ENCODE results near the gene PCDHB16.
"Not testable (repeated sequence)": the region's sequence is repeated elsewhere in the genome, so short reads cannot be mapped to it uniquely, and the experiment has no call there.

The PCDHB16 gene

DNA sequence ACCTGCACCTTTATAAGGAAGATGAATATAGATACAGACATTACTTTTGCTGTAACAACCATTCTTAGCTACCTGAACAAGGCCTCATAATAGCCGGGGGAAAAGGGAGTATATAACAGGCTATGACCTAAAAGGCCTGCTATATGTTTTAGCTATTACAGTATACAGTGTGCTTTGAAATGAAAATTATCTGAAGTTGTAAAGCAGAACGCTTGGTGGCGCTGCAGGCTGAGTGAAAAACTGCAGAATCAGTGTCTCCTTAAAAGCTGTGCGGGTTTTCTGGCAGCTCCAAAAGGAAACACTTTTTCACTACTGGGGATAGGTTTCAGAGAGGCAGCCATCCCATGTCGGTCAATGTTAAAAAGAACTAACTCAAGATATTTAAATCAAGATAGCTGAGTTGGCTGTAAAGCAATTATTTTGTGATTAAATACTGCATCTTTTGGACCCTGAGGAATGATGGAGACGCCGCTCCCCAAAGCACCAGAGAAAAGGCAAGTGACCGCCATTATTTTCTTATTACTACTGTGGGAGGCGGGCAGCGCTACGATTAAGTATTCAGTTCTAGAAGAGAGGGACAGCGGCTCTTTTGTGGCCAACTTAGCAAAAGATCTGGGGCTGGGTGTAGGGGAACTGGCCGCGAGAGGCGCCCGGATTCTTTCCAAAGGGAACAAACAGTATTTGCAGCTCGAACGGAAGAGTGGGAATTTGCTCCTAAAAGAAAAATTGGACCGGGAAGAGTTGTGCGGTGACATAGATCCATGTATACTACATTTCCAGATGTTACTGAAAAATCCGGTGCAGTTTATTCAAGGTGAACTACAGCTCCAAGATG is 26.4 kb upstream of the PCDHB16 start:
- TF ChIP-seq, protein P1, sequence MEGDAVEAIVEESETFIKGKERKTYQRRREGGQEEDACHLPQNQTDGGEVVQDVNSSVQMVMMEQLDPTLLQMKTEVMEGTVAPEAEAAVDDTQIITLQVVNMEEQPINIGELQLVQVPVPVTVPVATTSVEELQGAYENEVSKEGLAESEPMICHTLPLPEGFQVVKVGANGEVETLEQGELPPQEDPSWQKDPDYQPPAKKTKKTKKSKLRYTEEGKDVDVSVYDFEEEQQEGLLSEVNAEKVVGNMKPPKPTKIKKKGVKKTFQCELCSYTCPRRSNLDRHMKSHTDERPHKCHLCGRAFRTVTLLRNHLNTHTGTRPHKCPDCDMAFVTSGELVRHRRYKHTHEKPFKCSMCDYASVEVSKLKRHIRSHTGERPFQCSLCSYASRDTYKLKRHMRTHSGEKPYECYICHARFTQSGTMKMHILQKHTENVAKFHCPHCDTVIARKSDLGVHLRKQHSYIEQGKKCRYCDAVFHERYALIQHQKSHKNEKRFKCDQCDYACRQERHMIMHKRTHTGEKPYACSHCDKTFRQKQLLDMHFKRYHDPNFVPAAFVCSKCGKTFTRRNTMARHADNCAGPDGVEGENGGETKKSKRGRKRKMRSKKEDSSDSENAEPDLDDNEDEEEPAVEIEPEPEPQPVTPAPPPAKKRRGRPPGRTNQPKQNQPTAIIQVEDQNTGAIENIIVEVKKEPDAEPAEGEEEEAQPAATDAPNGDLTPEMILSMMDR (conservative IDR thresholded peaks at IDR 0.05), result peak; percentile 45
- no peak for TF ChIP-seq ZFX (IDR thresholded peaks at IDR 0.05)
- no peak overlapping the region for H3K27ac ChIP-seq

DNA sequence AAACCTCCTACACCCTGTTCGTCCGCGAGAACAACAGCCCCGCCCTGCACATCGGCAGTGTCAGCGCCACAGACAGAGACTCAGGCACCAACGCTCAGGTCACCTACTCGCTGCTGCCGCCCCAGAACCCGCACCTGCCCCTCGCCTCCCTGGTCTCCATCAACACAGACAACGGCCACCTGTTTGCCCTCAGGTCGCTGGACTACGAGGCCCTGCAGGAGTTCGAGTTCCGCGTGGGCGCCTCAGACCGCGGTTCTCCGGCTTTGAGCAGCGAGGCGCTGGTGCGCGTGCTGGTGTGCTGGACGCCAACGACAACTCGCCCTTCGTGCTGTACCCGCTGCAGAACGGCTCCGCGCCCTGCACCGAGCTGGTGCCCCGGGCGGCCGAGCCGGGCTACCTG is 24.8 kb upstream of the PCDHB16 start:
- not testable (repeated sequence) for H3K27ac ChIP-seq

DNA sequence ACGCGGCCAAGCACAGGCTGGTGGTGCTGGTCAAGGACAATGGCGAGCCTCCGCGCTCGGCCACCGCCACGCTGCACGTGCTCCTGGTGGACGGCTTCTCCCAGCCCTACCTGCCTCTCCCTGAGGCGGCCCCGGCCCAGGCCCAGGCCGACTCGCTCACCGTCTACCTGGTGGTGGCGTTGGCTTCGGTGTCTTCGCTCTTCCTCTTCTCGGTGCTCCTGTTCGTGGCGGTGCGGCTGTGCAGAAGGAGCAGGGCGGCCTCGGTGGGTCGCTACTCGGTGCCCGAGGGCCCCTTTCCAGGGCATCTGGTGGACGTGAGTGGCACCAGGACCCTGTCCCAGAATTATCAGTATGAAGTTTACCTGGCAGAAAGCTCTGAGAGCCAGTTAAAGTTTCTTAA is 24.3 kb upstream of the PCDHB16 start:
- H3K27ac ChIP-seq, result not testable (repeated sequence)

DNA sequence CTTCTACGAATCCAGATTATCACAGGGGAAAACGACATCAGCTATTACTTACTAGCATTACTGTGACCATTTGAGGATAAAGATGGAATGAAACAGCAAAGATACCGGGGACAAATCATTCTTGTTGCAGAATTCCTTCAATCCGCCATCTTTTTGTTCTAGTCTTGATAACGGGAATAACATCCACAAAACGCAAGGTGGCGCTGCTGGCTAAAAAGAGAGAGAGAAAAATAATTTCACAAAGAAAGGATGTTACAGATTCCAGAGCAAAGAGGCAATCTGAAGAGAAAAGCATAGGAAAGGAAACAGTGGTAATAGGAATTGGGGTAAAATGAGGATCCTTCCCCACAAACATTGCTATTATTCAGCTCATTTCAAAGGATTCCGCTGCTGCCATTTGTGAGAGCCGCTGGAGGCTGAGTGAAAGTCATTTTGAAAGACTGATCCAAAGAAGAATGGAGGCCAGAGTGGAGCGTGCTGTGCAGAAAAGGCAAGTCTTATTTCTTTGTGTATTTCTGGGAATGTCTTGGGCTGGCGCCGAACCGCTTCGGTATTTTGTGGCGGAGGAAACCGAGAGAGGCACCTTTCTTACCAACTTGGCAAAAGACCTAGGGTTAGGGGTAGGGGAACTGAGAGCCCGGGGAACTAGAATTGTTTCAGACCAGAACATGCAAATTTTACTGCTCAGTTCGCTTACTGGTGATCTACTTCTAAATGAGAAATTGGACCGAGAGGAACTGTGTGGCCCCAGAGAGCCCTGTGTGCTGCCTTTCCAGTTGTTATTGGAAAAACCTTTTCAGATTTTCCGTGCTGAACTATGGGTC is 9.6 kb upstream of the PCDHB16 start, which contains the start of gene PCDHB7:
Gene PCDHB7, plus strand, starts transcription at position 264 of the 824 bp plus-strand sequence. Its CDS starts 192 bp downstream, at position 456.
- no peak for TF ChIP-seq ZFX (IDR thresholded peaks at IDR 0.05)
- TF ChIP-seq, protein P1 (conservative IDR thresholded peaks at IDR 0.05), result peak; percentile 81
- no peak within 1 kb of the TSS for H3K27ac ChIP-seq

DNA sequence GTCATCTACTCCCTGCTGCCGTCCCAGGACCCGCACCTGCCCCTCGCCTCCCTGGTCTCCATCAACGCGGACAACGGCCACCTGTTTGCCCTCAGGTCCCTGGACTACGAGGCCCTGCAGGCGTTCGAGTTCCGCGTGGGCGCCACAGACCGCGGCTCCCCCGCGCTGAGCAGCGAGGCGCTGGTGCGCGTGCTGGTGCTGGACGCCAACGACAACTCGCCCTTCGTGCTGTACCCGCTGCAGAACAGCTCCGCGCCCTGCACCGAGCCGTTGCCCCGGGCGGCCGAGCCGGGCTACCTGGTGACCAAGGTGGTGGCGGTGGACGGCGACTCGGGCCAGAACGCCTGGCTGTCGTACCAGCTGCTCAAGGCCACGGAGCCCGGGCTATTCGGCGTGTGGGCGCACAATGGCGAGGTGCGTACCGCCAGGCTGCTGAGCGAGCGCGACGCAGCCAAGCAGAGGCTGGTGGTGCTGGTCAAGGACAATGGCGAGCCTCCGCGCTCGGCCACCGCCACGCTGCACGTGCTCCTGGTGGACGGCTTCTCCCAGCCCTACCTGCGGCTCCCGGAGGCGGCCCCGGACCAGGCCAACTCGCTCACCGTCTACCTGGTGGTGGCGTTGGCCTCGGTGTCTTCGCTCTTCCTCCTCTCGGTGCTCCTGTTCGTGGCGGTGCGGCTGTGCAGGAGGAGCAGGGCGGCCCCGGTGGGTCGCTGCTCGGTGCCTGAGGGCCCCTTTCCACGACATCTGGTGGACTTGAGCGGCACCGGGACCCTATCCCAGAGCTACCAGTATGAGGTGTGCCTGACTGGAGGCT is 7.7 kb upstream of the PCDHB16 start:
- not testable (repeated sequence) for H3K27ac ChIP-seq

DNA sequence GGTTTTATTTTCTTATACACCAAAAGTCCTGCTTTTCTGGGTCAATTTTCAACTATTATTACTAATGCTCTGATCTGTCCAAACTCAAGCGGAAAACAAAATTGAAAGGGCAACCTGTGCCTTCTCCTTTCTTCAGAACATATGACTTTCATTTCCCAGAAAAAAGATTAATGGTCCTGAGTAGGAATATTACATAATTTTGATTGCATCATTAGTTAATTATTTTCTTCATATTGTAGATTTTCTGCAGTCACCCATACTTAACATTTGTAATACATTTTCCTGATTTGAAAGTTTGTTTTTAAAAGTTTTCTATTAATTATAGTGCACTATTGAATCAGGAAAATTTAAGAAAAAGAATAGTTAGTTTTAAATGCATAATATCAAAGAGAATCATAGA is 6.3 kb upstream of the PCDHB16 start:
- no peak overlapping the region for H3K27ac ChIP-seq

DNA sequence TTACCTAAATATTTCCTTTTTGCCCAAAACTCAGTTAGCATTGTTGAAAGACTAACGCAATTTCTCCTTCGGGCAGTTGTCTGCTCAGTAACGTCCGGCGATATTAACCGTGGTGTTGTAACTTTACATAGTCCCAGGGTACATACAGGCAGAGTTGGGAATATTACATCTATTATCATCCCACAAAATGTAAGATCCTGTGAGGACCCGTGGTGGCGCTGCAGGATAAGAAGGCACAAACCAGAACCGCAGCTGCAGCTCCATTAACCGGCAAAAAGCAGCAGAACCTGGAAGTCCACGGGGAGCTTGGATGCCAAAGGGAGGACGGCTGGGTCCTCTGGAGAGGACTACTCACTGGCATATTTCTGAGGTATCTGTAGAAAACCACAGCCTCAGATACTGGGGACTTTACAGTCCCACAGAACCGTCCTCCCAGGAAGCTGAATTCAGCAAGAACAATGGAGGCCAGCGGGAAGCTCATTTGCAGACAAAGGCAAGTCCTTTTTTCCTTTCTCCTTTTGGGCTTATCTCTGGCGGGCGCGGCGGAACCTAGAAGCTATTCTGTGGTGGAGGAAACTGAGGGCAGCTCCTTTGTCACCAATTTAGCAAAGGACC is 4.5 kb upstream of the PCDHB16 start, which contains the start of gene PCDHB8:
Gene PCDHB8, plus strand, starts transcription at position 214 of the 615 bp plus-strand sequence. Its CDS starts 245 bp downstream, at position 459.
- not testable (repeated sequence) for H3K27ac ChIP-seq
- TF ChIP-seq, protein P1 (conservative IDR thresholded peaks at IDR 0.05), result peak; percentile 40

More for the DNA sequence above, 6.3 kb upstream of the PCDHB16 start:
- TF ChIP-seq ZFX (IDR thresholded peaks at IDR 0.05), result no peak
- TF ChIP-seq, protein P1 (conservative IDR thresholded peaks at IDR 0.05), result no peak

DNA sequence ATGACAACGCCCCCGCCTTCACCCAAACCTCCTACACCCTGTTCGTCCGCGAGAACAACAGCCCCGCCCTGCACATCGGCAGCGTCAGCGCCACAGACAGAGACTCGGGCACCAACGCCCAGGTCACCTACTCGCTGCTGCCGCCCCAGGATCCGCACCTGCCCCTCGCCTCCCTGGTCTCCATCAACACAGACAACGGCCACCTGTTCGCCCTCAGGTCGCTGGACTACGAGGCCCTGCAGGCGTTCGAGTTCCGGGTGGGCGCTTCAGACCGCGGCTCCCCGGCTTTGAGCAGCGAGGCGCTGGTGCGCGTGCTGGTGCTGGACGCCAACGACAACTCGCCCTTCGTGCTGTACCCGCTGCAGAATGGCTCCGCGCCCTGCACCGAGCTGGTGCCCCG is 2.8 kb upstream of the PCDHB16 start:
- not testable (repeated sequence) for H3K27ac ChIP-seq

DNA sequence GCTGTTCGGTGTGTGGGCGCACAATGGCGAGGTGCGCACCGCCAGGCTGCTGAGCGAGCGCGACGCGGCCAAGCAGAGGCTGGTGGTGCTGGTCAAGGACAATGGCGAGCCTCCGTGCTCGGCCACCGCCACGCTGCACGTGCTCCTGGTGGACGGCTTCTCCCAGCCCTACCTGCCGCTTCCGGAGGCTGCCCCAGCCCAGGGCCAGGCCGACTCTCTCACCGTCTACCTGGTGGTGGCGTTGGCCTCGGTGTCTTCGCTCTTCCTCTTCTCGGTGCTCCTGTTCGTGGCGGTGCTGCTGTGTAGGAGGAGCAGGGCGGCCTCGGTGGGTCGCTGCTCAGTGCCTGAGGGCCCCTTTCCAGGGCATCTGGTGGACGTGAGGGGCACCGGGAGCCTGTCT is 2.3 kb upstream of the PCDHB16 start:
- H3K27ac ChIP-seq, result not testable (repeated sequence)
